Epithelial cell of proximal tubule (primary cell): ENCODE data around the gene F13B. TPM values are rescaled to one million over a fixed set of nuclear protein-coding genes. Genes with fewer than 3 reads are reported as not detected.

ENCODE experiments used
- DNase-seq: peaks from one replicate; pipeline ENCODE4 v3.0.0-alpha.2; 2011; ENCODE audit warnings: low read depth
- H3K4me3 ChIP-seq: 2 replicates; pipeline ENCODE4 v1.5.1; 2011; ENCODE audit warnings: low read depth, mild to moderate bottlenecking, low read length
- total RNA-seq: library from RNA; depleted of rRNA; stranded (reverse); fragments of >200 nt; gene quantifications from 2 replicates; pipeline ENCODE4 v1.2.3, GENCODE V29; 2015
- TF ChIP-seq, protein P1 (sequence below): conservative IDR thresholded peaks from 2 replicates; pipeline ENCODE4 v1.5.1; 2012; ENCODE audit warnings: low read depth, mild to moderate bottlenecking, low read length

The F13B gene
- total RNA-seq, 1 donor from 2014 or later, result not detected

- H3K4me3 ChIP-seq, result no peak overlapping the region
- DNase-seq, result no peak
- TF ChIP-seq, protein P1, sequence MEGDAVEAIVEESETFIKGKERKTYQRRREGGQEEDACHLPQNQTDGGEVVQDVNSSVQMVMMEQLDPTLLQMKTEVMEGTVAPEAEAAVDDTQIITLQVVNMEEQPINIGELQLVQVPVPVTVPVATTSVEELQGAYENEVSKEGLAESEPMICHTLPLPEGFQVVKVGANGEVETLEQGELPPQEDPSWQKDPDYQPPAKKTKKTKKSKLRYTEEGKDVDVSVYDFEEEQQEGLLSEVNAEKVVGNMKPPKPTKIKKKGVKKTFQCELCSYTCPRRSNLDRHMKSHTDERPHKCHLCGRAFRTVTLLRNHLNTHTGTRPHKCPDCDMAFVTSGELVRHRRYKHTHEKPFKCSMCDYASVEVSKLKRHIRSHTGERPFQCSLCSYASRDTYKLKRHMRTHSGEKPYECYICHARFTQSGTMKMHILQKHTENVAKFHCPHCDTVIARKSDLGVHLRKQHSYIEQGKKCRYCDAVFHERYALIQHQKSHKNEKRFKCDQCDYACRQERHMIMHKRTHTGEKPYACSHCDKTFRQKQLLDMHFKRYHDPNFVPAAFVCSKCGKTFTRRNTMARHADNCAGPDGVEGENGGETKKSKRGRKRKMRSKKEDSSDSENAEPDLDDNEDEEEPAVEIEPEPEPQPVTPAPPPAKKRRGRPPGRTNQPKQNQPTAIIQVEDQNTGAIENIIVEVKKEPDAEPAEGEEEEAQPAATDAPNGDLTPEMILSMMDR, result no peak
These were observed 6.9 kb upstream of the F13B start for GRCh38 chr1:197073978-197074377.

DNA sequence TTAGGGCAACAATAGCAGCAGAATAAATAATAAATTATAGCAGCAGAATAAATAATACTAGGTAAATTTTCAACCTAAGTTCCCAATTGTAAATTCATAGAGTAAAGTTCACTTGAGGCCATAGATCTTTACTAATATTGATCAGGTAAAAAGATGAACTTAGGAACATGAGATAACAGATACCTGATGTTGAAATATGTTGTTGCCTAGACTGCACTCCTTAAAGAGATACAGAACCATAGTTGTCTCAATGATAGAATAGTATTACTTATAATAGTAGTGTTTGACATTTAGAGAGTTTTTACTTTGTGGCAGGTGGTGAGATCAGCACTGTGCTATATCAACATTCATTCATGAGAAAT, 378 bp upstream of the F13B start:
- TF ChIP-seq, protein P1, result no peak
- DNase-seq, result no peak
- H3K4me3 ChIP-seq, result no peak overlapping the region

GRCh38 chr1:197066277-197066676, 783 bp downstream of the F13B start:
- TF ChIP-seq, protein P1, result no peak
- DNase-seq, result no peak
- H3K4me3 ChIP-seq, result no peak overlapping the region

DNA sequence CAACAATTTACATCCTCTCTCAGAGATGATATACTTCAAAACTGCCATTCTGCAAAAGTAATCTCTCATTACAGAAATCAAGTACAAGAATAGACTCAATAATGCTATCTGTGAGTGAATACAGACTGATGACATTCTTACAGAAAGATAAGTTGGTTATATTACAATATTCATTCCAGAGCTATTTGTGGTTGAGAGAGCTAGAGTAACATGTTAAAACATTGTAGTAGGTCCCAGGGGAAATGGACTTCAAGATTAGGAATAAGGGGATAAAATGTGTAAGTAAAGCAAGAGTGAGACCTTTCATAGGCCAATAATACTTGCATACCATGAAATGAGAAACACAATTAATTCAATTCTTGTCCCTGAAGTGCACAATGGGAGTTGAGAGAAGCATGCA, 1.5 kb downstream of the F13B start:
- TF ChIP-seq, protein P1, result no peak
- DNase-seq, result no peak
- H3K4me3 ChIP-seq, result no peak overlapping the region

- no peak for DNase-seq
- TF ChIP-seq, protein P1, result no peak
These were observed 3.8 kb downstream of the F13B start for GRCh38 chr1:197063212-197063611.

DNA sequence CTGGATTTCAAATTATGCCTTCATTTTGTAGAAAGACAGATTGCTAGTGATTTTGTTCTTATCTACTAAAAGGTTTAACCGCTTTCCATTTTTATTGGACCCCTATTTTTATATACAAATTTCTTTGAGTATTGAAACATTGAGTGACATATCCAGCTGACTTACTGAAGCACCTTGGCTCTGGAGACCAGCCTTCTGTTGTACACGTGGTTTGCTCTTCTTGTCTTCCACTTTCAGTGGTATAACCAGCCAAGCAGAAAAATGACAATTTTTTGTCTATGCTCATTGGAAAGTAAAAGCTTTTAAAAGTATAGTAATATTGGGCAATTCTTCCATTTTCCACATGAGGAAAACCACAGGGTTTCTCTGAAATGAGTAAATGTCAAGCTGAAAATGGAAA, 4.4 kb downstream of the F13B start:
- no peak for DNase-seq
- no peak overlapping the region for H3K4me3 ChIP-seq
- TF ChIP-seq, protein P1, result no peak

More at GRCh38 chr1:197063212-197063611, 3.8 kb downstream of the F13B start:
- H3K4me3 ChIP-seq, result no peak overlapping the region

DNA sequence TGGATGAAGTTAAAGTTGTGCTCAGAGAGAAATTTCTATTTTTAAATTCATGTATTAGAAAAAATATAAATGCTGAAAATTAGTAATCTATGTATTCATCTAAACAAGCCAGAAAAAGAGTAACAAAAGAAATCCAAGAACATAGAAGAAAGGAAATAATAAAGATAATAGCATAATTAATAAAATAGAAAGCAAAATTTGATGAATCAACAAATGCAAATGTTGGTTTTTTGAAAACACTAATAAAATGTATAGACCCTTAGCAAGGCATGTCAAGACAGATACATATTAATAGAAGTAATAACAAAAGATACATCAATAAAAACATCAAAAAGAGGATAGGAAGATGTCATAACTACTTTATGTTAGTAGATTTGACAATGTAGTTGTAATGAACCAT, 18.0 kb downstream of the F13B start:
- no peak for DNase-seq
- TF ChIP-seq, protein P1, result no peak

More for the DNA sequence above, 18.0 kb downstream of the F13B start:
- no peak overlapping the region for H3K4me3 ChIP-seq
